Measurements from ENCODE around the gene MYO3B. TPM values are rescaled to one million over a fixed set of nuclear protein-coding genes. Genes with fewer than 3 reads are reported as not detected.

MYO3B gene
- polyA plus RNA-seq, 1 of the 3 experiments (the other 2 are of a cell fraction) = not detected

- Histone ChIP-seq H2AFZ (ENCODE audit: low read depth) (no peak overlapping the region), H3K27ac (ENCODE audit: low read depth in 2 of 2, low read length in 1 of 2) (no peak overlapping the region), H3K36me3 (replicated peaks in 1 of 2; ENCODE audit: control insufficient read depth in 1 of 2, insufficient read depth in 2 of 2, low read length in 1 of 2) (no peaks in the 10 kb centered on the region), H3K4me3 (ENCODE audit: low read depth in 2 of 2, low read length in 1 of 2) (no peak overlapping the region), H3K9ac (no peak overlapping the region), H4K20me1 (ENCODE audit: insufficient read depth) (no peaks in the 10 kb centered on the region), H3K4me1 (ENCODE audit: control insufficient read depth in 1 of 2, insufficient read depth in 2 of 2, low read depth in 1 of 2, low read length in 1 of 2) (peaks cover 0 to under 1% of the 10 kb centered on the region in 2 experiments; a peak in 2 of 4 replicates), H3K79me2 (ENCODE audit: insufficient read depth) (no peaks in the 10 kb centered on the region), H3K9me3 (no peaks in the 10 kb centered on the region), H3K27me3 (ENCODE audit: insufficient read depth) (no peaks in the 10 kb centered on the region), H3K4me2 (no peak overlapping the region), H3K9me2 (no peaks in the 10 kb centered on the region), H3F3A (replicated peaks; ENCODE audit: insufficient read depth) (no peaks in the 10 kb centered on the region)
- DNase-seq = no peak
- ChIA-PET POLR2A (no interaction called here), CTCF (interaction anchor here (1.1 to 2.8 kb wide), 2 partner anchors 19 to 53 kb away, joined by 3 to 9 read pairs; no protein-coding TSS in a partner anchor)
- WGBS (ENCODE audit: low lambda C conversion rate) = 71% methylated on average over 5 of the region's 5 CpGs
- TF ChIP-seq JUND (IDR thresholded peaks at IDR 0.05) (no peak), MEF2A (IDR thresholded peaks at IDR 0.05; ENCODE audit: borderline replicate concordance, low read depth) (no peak), RXRA (IDR thresholded peaks at IDR 0.05; ENCODE audit: borderline replicate concordance, low read depth) (no peak), CHD2 (IDR thresholded peaks at IDR 0.05; ENCODE audit: low read length, partially characterized antibody) (no peak), FOXJ3 (CRISPR knock-in tag; IDR thresholded peaks at IDR 0.05) (no peak), TCF12 (IDR thresholded peaks at IDR 0.05) (no peak), USF1 (IDR thresholded peaks at IDR 0.05; ENCODE audit: borderline replicate concordance, low read depth) (no peak), CTCF (IDR thresholded peaks at IDR 0.05) (no peak), GABPA (IDR thresholded peaks at IDR 0.05; ENCODE audit: low read depth) (no peak), PBX3 (IDR thresholded peaks at IDR 0.05) (no peak), FOSL2 (IDR thresholded peaks at IDR 0.05; ENCODE audit: borderline replicate concordance, low read depth) (no peak), TAF1 (IDR thresholded peaks at IDR 0.05; ENCODE audit: borderline replicate concordance, low read depth, low read length) (no peak), YY1 (IDR thresholded peaks at IDR 0.05; ENCODE audit: low read depth) (no peak), EZH2phosphoT487 (IDR thresholded peaks at IDR 0.05; ENCODE audit: borderline replicate concordance, low read depth) (no peak), EP300 (IDR thresholded peaks at IDR 0.05; ENCODE audit: borderline replicate concordance in 1 of 2, low read depth in 1 of 2, low read length in 1 of 2) (no peak), POLR2AphosphoS5 (IDR thresholded peaks at IDR 0.05; ENCODE audit: low read depth, low read length) (no peak), RAD21 (IDR thresholded peaks at IDR 0.05; ENCODE audit: low read length) (no peak), SIN3A (IDR thresholded peaks at IDR 0.05; ENCODE audit: borderline replicate concordance, low read depth, low read length) (no peak), REST (IDR thresholded peaks at IDR 0.05; ENCODE audit: low read depth, low read length) (no peak)
Observed at GRCh38 chr2:170216981-170217380, 39.0 kb downstream of the MYO3B start.

Measured in SK-N-SH (cell line).